Epithelial cell of proximal tubule (primary cell): ENCODE data around the gene HMHB1. TPM values are rescaled to one million over a fixed set of nuclear protein-coding genes. Genes with fewer than 3 reads are reported as not detected.

ENCODE experiments used
- DNase-seq: peaks from one replicate; pipeline ENCODE4 v3.0.0-alpha.2; 2011; ENCODE audit warnings: low read depth
- H3K4me3 ChIP-seq: 2 replicates; pipeline ENCODE4 v1.5.1; 2011; ENCODE audit warnings: low read depth, mild to moderate bottlenecking, low read length
- total RNA-seq: library from RNA; depleted of rRNA; stranded (reverse); fragments of >200 nt; gene quantifications from 2 replicates; pipeline ENCODE4 v1.2.3, GENCODE V29; 2015
- TF ChIP-seq, protein P1 (sequence below): conservative IDR thresholded peaks from 2 replicates; pipeline ENCODE4 v1.5.1; 2012; ENCODE audit warnings: low read depth, mild to moderate bottlenecking, low read length

HMHB1 gene
- not detected in 2 replicates for total RNA-seq

- TF ChIP-seq, protein P1, sequence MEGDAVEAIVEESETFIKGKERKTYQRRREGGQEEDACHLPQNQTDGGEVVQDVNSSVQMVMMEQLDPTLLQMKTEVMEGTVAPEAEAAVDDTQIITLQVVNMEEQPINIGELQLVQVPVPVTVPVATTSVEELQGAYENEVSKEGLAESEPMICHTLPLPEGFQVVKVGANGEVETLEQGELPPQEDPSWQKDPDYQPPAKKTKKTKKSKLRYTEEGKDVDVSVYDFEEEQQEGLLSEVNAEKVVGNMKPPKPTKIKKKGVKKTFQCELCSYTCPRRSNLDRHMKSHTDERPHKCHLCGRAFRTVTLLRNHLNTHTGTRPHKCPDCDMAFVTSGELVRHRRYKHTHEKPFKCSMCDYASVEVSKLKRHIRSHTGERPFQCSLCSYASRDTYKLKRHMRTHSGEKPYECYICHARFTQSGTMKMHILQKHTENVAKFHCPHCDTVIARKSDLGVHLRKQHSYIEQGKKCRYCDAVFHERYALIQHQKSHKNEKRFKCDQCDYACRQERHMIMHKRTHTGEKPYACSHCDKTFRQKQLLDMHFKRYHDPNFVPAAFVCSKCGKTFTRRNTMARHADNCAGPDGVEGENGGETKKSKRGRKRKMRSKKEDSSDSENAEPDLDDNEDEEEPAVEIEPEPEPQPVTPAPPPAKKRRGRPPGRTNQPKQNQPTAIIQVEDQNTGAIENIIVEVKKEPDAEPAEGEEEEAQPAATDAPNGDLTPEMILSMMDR = no peak
- no peak within 1 kb of the TSS for H3K4me3 ChIP-seq
- no peak for DNase-seq
Observed at GRCh38 chr5:143812085-143812705, at the start of gene HMHB1. Gene HMHB1, plus strand, starts transcription at chr5:143812161.

DNA sequence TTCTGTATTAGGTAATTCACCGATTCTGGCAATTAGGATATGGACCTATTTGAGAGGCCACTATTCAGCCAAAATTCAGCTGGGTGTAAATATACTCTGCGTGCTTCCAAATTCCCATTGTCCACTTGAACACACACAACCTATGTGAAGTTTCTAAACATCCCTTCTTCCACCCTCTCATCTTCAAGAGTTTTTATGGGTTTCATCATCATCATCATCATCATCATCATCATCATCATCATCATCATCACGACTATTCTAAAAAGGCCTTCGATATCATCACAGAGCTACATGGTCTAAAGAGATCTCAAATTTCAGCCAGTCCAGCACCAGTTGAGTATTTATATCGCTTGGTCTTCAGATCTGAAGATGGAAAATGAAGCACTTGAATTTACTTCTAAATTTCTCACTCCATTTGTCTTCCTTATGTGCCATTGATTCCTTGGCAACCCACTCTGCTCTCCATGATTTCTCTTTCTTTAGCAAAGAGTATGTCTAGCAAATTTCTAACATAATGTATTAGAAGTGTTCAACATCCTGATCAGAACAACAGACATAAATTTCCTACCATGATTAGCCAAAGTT is 49.2 kb upstream of the HMHB1 start:
- H3K4me3 ChIP-seq = no peak overlapping the region
- DNase-seq = no peak
- TF ChIP-seq, protein P1 = no peak

DNA sequence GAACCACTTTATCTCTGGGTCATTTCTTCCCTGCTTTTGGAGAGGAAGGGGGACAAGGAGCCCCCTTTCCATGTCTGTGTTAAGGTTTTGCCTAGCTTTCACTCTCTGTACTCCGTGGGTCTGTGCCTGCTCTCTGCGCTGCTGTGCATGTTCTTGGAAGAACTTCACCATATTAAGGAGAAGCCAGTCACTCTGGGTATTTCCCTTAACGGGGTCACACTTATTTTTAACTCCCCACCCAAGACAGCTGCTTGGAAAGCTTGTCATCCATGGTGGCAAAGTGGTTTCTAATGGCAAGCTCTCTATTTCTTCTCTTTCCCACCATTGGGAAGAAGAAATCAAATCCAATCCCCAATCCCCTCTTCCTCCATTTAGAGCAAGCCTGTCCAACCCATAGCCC is 44.8 kb upstream of the HMHB1 start:
- no peak for DNase-seq
- no peak overlapping the region for H3K4me3 ChIP-seq
- TF ChIP-seq, protein P1 = no peak

DNA sequence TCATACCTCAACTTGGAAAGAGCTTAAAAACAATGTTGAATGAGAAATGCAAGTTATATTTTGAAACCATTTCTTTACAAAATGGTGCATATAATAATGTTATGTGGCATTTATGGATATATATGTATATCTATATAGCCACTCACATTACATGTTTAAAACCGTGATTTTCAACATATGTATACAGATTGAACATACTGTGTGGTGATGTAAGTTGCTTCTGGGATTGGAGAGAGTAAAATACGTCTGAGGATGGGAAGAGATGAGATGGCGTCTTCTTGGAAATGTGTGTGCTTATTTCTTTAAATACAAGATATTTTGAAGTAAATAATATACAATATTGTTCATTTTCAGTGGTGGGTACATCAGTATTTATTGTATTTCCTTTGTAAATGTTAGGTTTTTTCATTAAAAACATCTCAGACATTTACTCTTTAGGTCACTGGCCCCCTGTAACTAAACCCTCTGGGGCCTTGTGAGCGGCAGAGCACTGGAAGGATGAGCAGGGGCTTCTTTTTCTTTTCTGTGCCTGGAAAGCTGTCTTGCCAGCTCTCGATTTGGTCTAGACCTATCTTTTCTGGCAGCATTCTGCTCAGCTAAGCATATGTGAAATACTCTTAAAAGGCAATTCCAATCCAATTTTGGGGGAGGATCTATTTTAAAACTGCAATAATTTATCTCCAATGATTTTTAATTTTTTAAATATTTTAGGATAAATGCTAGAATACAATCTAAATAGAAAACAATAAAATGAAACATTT is 42.8 kb upstream of the HMHB1 start:
- no peak overlapping the region for H3K4me3 ChIP-seq
- DNase-seq = no peak

GRCh38 chr5:143770450-143770849 is 41.5 kb upstream of the HMHB1 start:
- H3K4me3 ChIP-seq = no peak overlapping the region
- TF ChIP-seq, protein P1 = no peak
- DNase-seq = no peak

More for the DNA sequence above, 42.8 kb upstream of the HMHB1 start:
- TF ChIP-seq, protein P1 = no peak

GRCh38 chr5:143771189-143771588 is 40.8 kb upstream of the HMHB1 start:
- no peak for DNase-seq
- TF ChIP-seq, protein P1 = no peak
- H3K4me3 ChIP-seq = no peak overlapping the region
